ENCODE measurements around the gene USP3.

Gene USP3

GRCh38 chr15:63504247-63504978, at the start of gene USP3:
USP3 (plus strand) TSS chr15:63504593; CDS start chr15:63504740, 147 bp downstream.
- Histone ChIP-seq H3K27me3 (replicated peaks; ENCODE audit: control insufficient read depth, insufficient read depth, low read length) (no peaks in the 10 kb centered on the region), H3K4me1 (ENCODE audit: control insufficient read depth, insufficient read depth, low read length) (peaks cover 69% of the 10 kb centered on the region), H3K36me3 (ENCODE audit: control insufficient read depth, insufficient read depth, low read length, severe bottlenecking) (no peaks in the 10 kb centered on the region), H3K9ac (ENCODE audit: low read length) (peak within 1 kb of the TSS; percentile 94), H3K4me3 (ENCODE audit: low read length) (peak within 1 kb of the TSS; percentile 92), H3K9me3 (ENCODE audit: control insufficient read depth, low read length) (no peaks in the 10 kb centered on the region)
- DNase-seq (ENCODE audit: low read depth), result peak; percentile 98

GRCh38 chr15:63456258-63456657, 48.1 kb upstream of the USP3 start:
- Histone ChIP-seq H3K9ac (ENCODE audit: low read length) (no peak overlapping the region), H3K4me1 (ENCODE audit: control insufficient read depth, insufficient read depth, low read length) (peaks cover 13% of the 10 kb centered on the region), H3K4me3 (ENCODE audit: low read length) (no peak overlapping the region), H3K36me3 (ENCODE audit: control insufficient read depth, insufficient read depth, low read length, severe bottlenecking) (no peaks in the 10 kb centered on the region), H3K9me3 (ENCODE audit: control insufficient read depth, low read length) (no peaks in the 10 kb centered on the region), H3K27me3 (replicated peaks; ENCODE audit: control insufficient read depth, insufficient read depth, low read length) (no peaks in the 10 kb centered on the region)
- DNase-seq (ENCODE audit: low read depth), result no peak

DNA sequence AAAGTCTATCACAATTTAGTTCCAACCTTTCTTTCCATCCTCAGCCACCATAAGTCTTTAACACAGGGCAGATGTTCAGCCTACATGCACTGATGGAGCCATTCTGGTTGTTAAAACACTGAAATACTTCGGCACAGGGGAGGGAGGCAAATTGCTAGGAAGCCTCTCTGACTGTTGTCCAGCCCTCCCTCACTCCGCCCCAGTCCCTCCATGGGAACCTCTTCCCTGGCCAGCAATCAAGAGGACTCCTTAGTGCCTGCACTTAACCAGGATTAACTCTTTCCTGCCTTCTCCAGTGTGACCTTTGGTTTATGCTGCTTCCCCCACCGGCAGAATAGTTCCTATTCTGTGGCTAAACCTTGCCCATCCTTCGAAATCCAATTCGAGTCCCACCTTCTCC, 47.0 kb upstream of the USP3 start:
- no peak for DNase-seq (ENCODE audit: low read depth)

GRCh38 chr15:63458026-63458425, 46.4 kb upstream of the USP3 start:
- Histone ChIP-seq H3K9ac (ENCODE audit: low read length) (no peak overlapping the region), H3K9me3 (ENCODE audit: control insufficient read depth, low read length) (no peaks in the 10 kb centered on the region), H3K36me3 (ENCODE audit: control insufficient read depth, insufficient read depth, low read length, severe bottlenecking) (no peaks in the 10 kb centered on the region), H3K4me1 (ENCODE audit: control insufficient read depth, insufficient read depth, low read length) (peaks cover 13% of the 10 kb centered on the region), H3K4me3 (ENCODE audit: low read length) (no peak overlapping the region), H3K27me3 (replicated peaks; ENCODE audit: control insufficient read depth, insufficient read depth, low read length) (no peaks in the 10 kb centered on the region)
- no peak for DNase-seq (ENCODE audit: low read depth)

More for the DNA sequence above, 47.0 kb upstream of the USP3 start:
- H3K4me3 ChIP-seq (ENCODE audit: low read length), result no peak overlapping the region
- H3K9ac ChIP-seq (ENCODE audit: low read length), result no peak overlapping the region
- H3K4me1 ChIP-seq (ENCODE audit: control insufficient read depth, insufficient read depth, low read length), result peaks cover 13% of the 10 kb centered on the region
- no peaks in the 10 kb centered on the region for H3K27me3 ChIP-seq (replicated peaks; ENCODE audit: control insufficient read depth, insufficient read depth, low read length)
- no peaks in the 10 kb centered on the region for H3K36me3 ChIP-seq (ENCODE audit: control insufficient read depth, insufficient read depth, low read length, severe bottlenecking)
- H3K9me3 ChIP-seq (ENCODE audit: control insufficient read depth, low read length), result no peaks in the 10 kb centered on the region

- Histone ChIP-seq H3K9ac (ENCODE audit: low read length) (no peak overlapping the region), H3K27me3 (replicated peaks; ENCODE audit: control insufficient read depth, insufficient read depth, low read length) (no peaks in the 10 kb centered on the region), H3K4me3 (ENCODE audit: low read length) (no peak overlapping the region), H3K9me3 (ENCODE audit: control insufficient read depth, low read length) (no peaks in the 10 kb centered on the region), H3K4me1 (ENCODE audit: control insufficient read depth, insufficient read depth, low read length) (peaks cover 13% of the 10 kb centered on the region), H3K36me3 (ENCODE audit: control insufficient read depth, insufficient read depth, low read length, severe bottlenecking) (no peaks in the 10 kb centered on the region)
- no peak for DNase-seq (ENCODE audit: low read depth)
Observed at GRCh38 chr15:63458794-63459395, 45.5 kb upstream of the USP3 start.

GRCh38 chr15:63460210-63461155, 43.9 kb upstream of the USP3 start:
- Histone ChIP-seq H3K4me1 (ENCODE audit: control insufficient read depth, insufficient read depth, low read length) (peaks cover 25% of the 10 kb centered on the region), H3K27me3 (replicated peaks; ENCODE audit: control insufficient read depth, insufficient read depth, low read length) (no peaks in the 10 kb centered on the region), H3K4me3 (ENCODE audit: low read length) (no peak overlapping the region), H3K9ac (ENCODE audit: low read length) (no peak overlapping the region), H3K9me3 (ENCODE audit: control insufficient read depth, low read length) (no peaks in the 10 kb centered on the region), H3K36me3 (ENCODE audit: control insufficient read depth, insufficient read depth, low read length, severe bottlenecking) (no peaks in the 10 kb centered on the region)
- no peak for DNase-seq (ENCODE audit: low read depth)

DNA sequence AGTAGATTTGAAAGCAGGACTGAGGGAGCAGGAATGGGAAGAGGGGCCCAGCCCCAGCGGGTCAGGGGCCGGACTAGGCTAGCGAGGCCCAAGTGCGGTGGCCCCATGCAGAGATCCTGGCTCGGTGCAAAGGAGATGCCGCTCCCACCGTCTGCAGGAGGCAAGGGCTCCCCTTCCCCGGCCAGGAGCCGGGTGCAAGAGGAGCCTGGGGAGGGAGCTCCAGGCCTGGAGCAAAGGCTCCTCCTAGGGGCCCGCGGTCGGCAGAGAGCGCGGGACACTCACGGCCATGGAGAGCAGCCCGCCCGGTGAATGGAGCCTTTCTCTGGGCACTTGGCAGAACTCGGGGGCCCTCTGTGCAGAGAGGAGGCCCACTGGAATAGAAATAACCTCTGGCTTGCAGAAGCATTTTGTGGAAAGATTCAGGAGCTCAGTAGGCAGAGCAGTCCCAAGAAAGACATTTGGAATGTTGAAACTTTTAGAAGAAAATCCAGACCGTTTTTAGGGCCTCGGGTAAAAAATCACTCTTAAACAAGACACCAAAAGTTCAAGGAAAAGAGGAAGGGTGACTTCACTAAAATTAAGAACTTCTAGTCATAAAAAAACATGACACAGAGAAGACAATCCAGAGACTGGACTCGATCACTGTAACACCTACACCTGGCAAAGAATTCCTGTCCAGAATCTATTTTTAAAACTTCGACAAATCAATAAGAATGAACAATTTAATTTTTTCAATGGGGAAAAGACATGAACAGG, 43.0 kb upstream of the USP3 start:
- H3K4me3 ChIP-seq (ENCODE audit: low read length), result no peak overlapping the region

GRCh38 chr15:63462088-63462487, 42.3 kb upstream of the USP3 start:
- Histone ChIP-seq H3K36me3 (ENCODE audit: control insufficient read depth, insufficient read depth, low read length, severe bottlenecking) (no peaks in the 10 kb centered on the region), H3K27me3 (replicated peaks; ENCODE audit: control insufficient read depth, insufficient read depth, low read length) (no peaks in the 10 kb centered on the region)
- peak; percentile 72 for DNase-seq (ENCODE audit: low read depth)

More for the DNA sequence above, 43.0 kb upstream of the USP3 start:
- H3K27me3 ChIP-seq (replicated peaks; ENCODE audit: control insufficient read depth, insufficient read depth, low read length), result no peaks in the 10 kb centered on the region
- peaks cover 19% of the 10 kb centered on the region for H3K4me1 ChIP-seq (ENCODE audit: control insufficient read depth, insufficient read depth, low read length)
- no peaks in the 10 kb centered on the region for H3K9me3 ChIP-seq (ENCODE audit: control insufficient read depth, low read length)
- DNase-seq (ENCODE audit: low read depth), result no peak
- H3K9ac ChIP-seq (ENCODE audit: low read length), result no peak overlapping the region
- H3K36me3 ChIP-seq (ENCODE audit: control insufficient read depth, insufficient read depth, low read length, severe bottlenecking), result no peaks in the 10 kb centered on the region

GRCh38 chr15:63463036-63463435, 41.4 kb upstream of the USP3 start:
- H3K36me3 ChIP-seq (ENCODE audit: control insufficient read depth, insufficient read depth, low read length, severe bottlenecking), result no peaks in the 10 kb centered on the region
- no peak overlapping the region for H3K4me3 ChIP-seq (ENCODE audit: low read length)
- DNase-seq (ENCODE audit: low read depth), result no peak
- no peak overlapping the region for H3K9ac ChIP-seq (ENCODE audit: low read length)
- H3K27me3 ChIP-seq (replicated peaks; ENCODE audit: control insufficient read depth, insufficient read depth, low read length), result peaks cover 4% of the 10 kb centered on the region
- no peaks in the 10 kb centered on the region for H3K9me3 ChIP-seq (ENCODE audit: control insufficient read depth, low read length)
- peaks cover 16% of the 10 kb centered on the region for H3K4me1 ChIP-seq (ENCODE audit: control insufficient read depth, insufficient read depth, low read length)

More at GRCh38 chr15:63462088-63462487, 42.3 kb upstream of the USP3 start:
- no peak overlapping the region for H3K4me3 ChIP-seq (ENCODE audit: low read length)
- H3K9me3 ChIP-seq (ENCODE audit: control insufficient read depth, low read length), result no peaks in the 10 kb centered on the region
- H3K9ac ChIP-seq (ENCODE audit: low read length), result no peak overlapping the region
- H3K4me1 ChIP-seq (ENCODE audit: control insufficient read depth, insufficient read depth, low read length), result peaks cover 16% of the 10 kb centered on the region

DNA sequence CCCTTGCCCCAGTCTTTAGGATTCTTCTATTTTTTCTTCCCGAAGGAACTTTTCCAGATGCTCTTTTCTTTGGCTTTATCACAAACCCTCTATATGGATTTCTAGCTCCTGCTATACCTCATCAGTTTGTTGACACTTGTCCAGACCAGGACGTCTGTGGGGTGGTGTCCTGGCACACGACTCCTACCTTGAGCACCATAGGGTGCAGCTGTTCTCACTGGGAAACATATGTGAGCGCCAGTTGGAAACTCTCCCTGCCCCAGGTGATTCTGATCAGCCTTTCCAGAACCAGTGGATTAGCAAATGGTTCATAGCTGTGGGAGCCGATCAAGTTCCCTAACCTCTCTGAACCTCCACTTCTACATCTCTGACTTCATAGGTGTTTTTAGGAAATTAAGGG, 40.6 kb upstream of the USP3 start:
- H3K36me3 ChIP-seq (ENCODE audit: control insufficient read depth, insufficient read depth, low read length, severe bottlenecking), result no peaks in the 10 kb centered on the region
- DNase-seq (ENCODE audit: low read depth), result no peak
- H3K9me3 ChIP-seq (ENCODE audit: control insufficient read depth, low read length), result no peaks in the 10 kb centered on the region

More for the DNA sequence above, 40.6 kb upstream of the USP3 start:
- Histone ChIP-seq H3K27me3 (replicated peaks; ENCODE audit: control insufficient read depth, insufficient read depth, low read length) (peaks cover 4% of the 10 kb centered on the region), H3K4me3 (ENCODE audit: low read length) (no peak overlapping the region), H3K9ac (ENCODE audit: low read length) (no peak overlapping the region), H3K4me1 (ENCODE audit: control insufficient read depth, insufficient read depth, low read length) (peaks cover 16% of the 10 kb centered on the region)
